HG03469 (cell line): ENCODE results near the gene BLOC1S3.

ENCODE experiments used
- ATAC-seq: cut with Tn5 transposase; IDR thresholded peaks from one replicate; pipeline ENCODE4 v1.9.1; 2021; ENCODE audit warnings: mild to moderate bottlenecking, moderate library complexity, moderate number of reproducible peaks; ENCODE audit not compliant: unreplicated experiment

BLOC1S3 gene, protein sequence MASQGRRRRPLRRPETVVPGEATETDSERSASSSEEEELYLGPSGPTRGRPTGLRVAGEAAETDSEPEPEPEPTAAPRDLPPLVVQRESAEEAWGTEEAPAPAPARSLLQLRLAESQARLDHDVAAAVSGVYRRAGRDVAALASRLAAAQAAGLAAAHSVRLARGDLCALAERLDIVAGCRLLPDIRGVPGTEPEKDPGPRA

DNA sequence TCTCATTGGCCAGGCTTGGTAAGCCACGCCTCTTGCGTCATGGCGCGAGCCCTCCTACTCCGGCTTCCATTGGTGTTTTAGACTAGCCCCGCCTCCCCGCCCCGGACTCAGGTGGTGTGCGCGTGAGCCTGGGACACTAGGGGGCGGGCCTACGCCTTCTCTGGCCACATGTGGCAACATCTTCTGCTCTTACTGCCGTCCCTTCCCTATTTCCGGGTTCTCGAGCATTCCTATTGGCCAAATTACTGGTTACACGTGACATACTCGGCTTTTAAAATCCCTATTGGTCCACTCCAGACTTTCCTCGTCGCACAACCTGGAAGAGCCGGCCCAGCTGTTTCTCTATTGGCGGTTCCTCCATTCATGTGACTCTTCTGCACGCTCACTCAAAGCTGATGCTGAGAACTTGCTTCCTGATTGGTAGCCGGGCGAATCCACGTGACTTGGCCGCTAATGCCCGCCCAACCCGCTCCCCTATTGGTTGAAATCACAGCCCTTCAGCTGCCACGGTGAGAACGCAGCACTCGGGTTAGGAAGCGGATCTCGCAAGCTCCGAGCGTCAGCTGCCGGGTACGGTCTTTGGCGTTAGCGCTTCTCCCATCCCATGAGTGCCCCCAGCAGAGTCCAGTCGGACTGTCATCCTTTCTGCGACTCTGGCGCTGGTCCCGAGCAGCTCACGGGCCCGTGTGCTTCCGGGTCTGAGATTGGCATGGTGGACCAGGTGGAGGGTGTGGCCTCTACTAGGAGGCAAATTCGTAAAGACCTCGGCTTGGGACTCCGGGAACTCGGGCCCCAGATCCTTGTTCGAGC lies at the start of gene BLOC1S3:
TSS of gene BLOC1S3 (plus strand) at position 523 of the 810 bp plus-strand sequence. CDS start 513 bp downstream, outside the sequence.
- peak; percentile 66 for ATAC-seq

DNA sequence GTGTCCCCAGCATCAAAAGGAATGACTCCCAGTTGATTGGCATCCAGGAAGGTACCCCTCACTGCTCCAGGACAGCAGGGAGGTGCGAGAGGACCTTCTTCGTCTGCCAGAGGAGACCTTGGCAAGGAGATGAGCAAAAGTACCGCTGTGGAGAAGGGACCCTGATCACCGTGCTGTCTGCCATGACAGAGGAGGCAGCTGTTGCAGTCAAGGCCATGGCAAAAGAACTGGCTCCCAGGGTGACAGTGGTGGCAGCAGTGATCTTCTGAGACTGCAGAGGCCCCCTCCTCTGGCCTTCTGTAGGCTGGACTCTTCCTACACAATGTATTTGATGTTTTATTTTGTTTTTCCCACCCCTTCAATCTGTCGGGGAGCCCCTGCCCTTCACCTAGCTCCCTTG lies 49.8 kb upstream of the BLOC1S3 start:
- ATAC-seq: no peak

DNA sequence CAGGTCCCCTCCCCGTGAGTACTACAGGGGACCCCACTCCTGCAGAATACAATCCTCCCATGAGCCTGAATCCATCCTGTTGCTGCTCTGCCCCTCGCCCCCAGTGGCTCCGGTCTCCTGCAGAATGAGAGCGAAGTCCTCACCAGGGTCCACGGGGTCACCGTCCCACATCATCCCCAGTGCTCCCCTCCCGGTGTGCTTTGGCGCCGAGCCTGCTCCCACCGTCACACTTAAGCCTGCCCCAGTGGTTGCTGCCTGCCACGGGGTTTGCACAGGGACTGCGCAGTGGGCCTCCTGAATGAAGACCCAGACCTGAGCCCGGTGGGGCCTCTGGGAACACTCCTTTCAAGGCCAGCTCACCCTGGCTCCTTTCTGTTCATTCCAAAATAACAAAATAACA lies 48.3 kb upstream of the BLOC1S3 start:
- no peak for ATAC-seq

DNA sequence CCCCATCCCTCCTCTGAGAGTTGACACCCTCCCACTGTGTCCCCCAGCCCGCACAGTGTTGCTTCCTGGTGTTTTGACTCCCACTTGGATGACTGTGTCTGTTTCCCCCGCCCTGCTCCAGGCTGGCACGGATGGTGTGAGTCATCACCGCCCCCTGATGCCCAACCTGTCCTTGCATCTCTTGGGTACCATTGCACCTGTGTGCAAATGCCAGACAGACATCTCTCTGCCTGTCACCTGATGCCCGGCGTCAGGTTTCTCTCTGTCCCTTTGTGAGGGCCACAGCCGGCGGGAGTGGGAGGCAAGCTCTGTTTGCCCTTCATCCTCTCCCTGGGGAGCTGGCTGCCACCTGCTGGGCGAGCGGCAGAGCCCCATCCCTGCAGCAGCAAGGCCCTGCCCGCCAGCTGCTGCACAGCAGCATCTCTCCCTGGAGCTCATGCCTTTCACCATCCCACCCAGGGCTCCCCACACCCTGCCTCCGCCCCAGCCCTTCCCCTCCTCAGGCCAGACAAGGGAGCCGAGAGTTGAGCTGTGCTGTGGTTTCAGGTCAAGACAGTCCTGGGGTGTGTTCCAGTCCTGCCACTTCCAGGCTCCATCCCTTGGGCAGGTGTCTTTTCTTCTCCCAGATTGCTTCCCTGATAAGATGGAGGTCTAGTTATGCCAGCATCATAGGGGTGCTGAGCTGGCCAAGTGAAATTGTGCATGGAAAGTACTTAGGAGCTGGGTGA lies 47.5 kb upstream of the BLOC1S3 start:
- ATAC-seq: no peak

DNA sequence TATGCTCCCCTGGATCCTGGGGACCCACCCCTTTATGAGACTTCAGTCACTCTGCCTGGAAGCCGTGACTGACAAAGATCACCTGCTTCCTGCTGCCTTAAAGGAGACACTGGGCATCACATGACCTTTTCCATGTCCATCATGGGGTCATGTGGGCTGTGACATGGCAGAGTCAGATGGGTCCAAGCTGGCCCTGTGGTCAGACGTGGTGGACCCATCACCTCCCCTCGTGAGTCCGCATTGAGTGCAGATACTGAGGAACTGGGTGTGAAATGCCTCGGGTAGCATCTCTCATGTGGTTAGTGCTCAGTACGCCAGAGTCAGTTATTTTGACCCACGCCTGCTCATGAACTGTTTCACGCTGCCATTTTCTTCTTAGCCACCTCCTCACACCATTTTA lies 44.9 kb upstream of the BLOC1S3 start:
- ATAC-seq: no peak

DNA sequence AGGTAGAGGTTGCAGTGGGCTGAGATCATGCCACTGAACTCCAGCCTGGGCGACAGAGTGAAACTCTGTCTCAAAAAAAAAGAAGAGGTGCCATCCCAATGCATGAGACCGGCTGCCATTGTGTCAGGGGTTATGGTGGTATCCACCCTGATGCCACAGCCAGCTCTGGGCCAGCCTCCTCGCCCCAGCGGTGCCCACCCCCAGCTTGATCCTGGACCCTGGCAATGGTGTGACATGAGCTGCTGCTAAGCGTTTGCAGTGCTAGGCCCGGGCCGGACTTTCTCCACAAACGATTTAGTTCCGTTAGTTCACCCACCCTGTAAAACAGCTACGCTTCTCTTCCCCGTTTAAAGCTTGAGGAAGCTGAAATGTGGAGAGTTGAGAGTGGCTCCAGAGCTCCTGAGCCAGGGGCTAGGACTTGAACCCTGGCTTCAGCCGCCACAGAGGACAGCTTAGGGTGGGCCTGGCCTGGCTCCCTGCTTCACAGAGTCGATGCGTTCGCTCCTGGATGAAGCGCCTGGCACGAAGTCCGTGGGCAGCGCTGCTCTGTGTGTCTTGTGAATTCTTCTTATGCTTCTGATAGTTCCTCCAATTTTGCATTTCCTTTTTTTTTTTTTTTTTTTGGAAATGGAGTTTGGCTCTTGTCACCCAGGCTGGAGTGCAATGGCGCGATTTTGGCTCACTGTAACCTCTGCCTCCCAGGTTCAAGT lies 43.3 kb upstream of the BLOC1S3 start:
- no peak for ATAC-seq

DNA sequence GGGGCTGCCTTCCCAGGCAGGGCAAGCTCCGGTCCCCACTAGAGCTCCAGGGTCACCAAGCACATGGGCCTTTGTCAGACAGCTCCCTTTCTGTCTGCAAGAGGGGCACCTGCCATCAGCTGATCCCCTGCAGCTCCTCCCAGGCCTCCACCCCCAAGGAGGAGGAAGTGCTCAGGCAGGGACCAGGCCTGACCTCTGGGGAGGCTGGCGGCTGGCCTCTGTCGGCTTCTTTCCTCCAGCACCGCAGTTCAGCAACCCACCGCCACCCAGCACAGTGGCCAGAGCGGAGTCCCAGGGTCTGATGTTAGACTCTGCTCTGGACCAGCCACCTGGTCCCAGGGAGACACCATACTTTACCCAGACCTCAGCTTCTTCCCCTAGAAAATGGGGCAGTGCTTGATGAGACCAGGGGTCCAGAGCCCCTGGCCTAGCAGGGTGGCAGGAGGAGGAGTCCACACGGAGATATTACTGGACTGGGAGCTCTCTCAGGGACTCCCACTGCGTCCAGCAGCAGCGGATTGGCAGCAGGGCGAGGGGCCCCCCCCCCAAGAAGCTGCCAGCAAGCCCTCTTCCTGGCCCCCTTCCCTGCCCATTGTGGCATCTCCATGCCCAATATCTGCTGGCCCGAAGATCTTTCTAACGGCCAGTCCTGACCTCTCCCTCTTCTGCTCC lies 41.9 kb upstream of the BLOC1S3 start:
- no peak for ATAC-seq

DNA sequence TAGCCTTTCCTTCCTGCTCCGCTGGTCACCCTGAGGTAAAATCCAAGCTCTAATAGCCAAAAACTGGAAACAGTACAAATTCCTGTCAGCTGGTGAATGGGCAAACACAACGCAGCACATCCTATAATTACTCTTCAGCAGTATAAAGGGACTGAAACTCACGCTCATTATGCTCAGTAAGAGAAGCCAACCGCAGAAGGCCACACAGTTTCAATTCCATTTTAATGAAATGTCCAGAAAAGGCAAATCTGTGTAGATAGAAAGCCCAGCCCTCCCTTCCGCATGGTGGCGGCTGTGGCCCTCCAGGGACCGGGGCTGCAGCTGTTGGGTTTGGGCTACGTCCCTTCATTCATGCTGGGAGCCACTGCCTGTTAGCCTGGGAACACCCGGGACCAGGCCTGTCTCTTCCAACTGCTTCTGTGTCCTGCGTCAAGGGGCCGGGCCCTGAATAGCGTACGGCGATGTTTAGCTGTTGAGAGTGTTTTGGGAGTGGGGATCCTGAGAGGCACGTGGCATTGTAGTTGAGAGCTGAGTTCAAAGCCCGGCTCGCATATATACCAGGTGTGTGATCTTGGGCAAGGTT lies 41.3 kb upstream of the BLOC1S3 start:
- ATAC-seq: peak; percentile 54

DNA sequence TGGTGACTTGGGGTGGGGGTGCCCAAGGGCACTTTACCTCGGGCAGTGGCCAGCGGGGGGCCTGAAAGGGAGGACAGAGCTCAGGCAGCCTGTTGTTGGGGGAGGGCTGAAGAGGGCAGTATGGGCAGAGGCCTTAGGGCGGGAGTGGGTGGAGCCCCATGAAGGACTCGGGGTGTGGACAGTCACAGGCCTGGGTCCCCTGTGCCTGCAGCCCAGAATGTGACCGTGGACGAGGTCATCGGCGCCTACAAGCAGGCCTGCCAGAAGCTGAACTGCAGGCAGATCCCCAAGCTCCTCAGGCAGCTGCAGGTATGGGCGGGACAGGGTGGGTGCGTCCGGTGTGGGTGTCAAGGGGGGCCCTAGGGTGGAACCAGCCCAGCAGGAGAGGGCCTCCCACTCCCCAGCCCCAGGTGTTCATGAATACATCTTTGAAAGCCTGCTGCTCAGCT lies 40.3 kb upstream of the BLOC1S3 start:
- ATAC-seq: no peak

DNA sequence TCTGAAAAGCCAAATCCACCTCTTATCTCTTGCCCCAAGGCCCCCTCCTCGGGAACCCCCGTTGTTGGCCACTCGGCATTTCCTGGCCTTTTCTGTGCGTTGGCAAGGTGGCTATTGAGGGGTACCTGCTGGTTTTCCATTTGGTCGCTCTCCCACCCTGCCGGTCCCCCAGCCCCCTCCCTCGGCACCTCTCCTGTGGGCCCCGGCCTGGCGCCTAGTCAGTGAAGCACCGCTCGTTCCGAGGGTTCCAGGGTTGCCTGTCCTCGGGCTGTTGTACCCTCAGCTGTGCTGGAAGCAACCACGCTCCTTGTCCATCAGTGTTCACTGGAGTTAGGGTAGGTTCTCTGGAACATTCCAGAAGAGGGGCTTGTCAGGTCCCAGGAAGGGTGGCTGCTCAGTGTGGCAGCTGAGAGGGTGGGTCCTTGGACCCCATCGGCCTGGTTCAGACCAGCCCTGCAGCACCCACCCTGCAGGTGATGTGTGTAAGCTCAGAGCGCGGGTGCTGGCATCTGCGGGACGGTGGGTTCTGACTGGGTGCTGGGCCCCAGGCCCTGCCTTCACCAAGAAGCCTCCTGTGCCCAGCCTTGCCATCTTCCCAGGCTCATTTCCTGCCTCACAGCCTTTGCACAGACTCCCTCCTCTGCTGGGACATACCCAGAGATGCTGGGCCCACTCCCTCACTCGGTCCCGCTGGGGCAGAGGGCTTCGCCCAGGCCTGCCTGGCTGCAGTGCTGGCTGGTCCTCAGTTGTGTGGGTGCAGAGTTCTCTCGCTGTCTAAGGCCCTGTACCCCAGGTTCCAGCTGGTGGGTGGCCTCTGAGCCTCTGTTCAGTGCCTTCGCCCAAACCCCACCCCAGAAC lies 39.1 kb upstream of the BLOC1S3 start:
- no peak for ATAC-seq

DNA sequence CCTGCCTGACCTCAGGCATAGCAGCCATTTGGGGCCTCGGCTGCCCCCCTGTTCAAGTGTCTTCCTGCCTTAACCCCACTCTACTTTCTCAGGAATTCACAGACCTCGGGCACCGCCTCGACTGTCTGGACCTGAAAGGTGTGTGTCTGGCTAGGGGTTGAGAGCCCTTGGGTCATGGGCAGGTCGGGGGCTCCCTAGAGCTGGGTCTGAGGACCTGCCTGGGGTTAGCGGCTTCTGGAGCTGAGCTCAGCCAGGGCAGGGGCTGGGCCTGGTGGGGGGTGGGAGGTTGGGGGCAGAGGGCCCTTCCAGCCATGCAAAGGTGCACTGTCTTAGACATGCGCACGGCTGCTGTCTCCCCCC lies 38.5 kb upstream of the BLOC1S3 start:
- ATAC-seq: no peak

DNA sequence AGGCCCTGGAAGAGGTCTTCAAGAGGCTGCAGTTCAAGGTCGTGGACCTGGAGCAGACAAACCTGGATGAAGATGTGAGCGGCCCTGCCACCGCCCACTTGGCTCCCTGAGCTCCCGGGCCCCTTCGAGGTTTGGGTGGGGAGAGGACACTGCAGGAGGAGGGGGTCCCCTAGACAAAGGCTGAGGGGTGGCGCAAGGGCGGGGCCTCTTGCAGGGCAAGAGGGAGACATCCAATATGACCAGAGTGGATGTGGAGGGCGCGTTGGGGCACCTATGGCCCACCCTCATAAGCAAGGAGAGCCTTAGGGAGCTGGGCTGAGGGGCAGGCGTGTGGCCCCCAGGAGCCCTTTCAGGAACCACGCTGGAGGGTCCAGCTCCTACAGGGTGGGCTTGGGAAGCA lies 38.1 kb upstream of the BLOC1S3 start:
- no peak for ATAC-seq

DNA sequence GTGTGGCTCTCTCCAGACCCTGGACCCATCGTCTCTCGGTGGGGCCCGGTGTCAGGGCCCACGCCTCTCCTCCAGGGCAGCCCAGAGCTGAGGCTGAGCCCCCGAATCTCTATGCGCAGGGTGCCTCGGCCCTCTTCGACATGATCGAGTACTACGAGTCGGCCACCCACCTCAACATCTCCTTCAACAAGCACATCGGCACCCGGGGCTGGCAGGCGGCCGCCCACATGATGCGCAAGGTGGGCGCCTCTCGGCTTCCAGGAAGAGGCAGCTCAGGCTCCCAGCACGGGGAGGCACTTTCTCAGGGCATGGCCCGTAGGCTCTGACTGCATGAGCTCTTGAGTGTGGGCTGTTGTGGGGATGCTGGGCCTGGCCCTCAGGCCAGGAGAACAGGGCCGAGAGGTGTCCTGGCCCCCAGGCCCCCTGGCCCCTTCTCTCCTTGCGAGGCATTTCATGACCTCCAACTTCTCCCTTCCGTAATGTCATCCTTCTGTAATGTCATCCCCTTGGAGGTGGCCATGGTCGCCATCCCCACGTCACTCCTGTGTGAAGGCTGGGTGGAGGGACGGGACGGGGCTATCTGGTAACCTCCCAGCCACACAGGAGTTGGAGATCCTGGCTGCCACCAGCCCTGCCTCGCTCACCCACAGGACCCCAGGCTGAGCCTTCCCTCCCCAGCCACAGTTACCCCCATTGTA lies 37.2 kb upstream of the BLOC1S3 start:
- ATAC-seq: no peak

DNA sequence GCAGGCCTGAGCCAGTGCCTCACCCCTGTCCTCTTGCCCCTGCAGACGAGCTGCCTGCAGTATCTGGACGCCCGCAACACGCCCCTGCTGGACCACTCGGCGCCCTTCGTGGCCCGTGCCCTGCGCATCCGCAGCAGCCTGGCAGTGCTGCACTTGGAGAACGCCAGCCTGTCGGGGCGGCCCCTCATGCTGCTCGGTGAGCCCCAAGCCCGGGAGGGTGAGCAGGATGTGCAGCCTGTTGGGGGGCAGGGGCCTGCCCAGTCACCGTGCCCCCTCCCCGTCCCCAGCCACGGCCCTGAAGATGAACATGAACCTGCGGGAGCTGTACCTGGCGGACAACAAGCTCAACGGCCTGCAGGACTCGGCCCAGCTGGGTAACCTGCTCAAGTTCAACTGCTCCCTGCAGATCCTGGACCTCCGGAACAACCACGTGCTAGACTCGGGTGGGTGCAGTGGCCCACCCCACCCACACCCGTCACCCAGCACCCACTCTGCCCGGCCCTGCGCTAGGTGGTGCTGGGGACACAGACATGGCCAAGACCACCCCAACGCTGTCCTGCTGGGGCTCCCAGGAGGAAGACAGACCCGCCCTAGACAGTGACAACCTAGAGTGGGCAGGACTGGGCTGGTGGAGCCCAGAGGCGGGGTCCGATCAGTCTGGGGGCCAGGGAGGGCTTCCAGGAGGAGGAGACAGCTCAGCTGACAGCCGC lies 36.4 kb upstream of the BLOC1S3 start:
- ATAC-seq: no peak

DNA sequence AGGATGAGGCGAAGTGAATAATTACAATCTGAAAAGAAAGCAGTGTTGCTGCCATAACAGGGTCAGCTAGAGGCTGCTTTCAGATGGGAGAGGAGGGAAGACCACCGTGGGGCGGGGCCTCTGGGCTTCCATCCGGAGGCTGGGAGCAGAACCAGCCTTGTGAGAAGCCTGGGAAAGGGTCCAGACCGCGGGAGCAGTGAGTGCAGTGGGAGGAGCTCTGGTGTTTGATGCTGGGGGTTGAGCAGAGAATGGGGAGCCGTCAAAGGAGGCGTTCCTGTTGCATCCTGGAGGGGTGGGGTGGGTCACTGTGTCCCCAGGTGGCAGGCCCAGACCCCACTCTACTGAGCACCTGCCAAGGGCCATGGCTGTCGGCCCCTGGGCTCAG lies 35.9 kb upstream of the BLOC1S3 start:
- ATAC-seq: no peak

DNA sequence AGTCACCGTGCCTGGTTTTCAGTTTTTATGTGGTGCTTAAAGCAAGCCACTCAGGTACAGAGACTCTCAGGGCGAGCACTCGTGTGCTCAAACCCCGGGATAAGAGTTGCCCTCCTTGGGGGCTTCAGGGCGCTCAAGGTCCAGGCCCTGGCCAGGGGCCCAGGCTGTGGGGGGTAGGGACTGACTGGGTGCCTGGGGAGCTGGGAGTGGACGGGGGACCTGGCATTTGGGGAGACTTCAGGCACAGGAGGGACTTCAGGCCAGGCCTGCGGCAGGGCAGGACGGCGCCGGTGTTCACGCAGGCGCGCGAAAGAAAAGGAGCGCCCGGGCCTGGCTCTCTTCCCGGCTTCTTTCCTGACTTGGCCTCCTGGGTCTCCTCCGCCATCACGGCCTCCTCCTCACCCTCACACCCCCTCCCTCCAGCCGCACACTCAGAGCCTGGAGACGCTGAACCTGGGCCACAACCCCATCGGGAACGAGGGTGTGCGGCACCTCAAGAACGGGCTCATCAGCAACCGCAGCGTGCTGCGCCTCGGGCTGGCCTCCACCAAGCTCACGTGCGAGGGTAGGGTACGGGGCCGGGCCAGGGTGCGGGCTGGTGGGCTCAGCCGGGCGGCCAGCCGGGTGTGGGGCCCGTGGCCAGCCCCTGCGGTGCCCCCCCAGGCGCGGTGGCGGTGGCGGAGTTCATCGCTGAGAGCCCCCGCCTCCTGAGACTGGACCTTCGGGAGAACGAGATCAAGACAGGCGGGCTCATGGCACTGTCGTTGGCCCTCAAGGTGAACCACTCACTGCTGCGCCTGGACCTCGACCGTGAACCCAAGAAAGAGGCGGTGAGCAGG lies 33.9 kb upstream of the BLOC1S3 start:
- ATAC-seq: no peak
